ENCODE measurements around the gene ASF1B.
"Not testable (repeated sequence)": the region's sequence is repeated elsewhere in the genome, so short reads cannot be mapped to it uniquely, and the experiment has no call there.

The ASF1B gene

GRCh38 chr19:14136509-14137281, at the start of gene ASF1B:
TSS of gene ASF1B (minus strand) at chr19:14136589. CDS start at chr19:14136456, 133 bp downstream.
- FAIRE-seq, result peak; percentile 96

GRCh38 chr19:14185691-14186090, 49.3 kb upstream of the ASF1B start:
- not testable (repeated sequence) for FAIRE-seq

- FAIRE-seq, result no peak
These were observed 48.8 kb upstream of the ASF1B start for GRCh38 chr19:14185158-14185557.

GRCh38 chr19:14183741-14184350, 47.5 kb upstream of the ASF1B start:
- FAIRE-seq, result no peak

GRCh38 chr19:14182476-14182875, 46.1 kb upstream of the ASF1B start:
- no peak for FAIRE-seq

- no peak for FAIRE-seq
These were observed 45.5 kb upstream of the ASF1B start for GRCh38 chr19:14181906-14182305.

- FAIRE-seq, result not testable (repeated sequence)
These were observed 44.8 kb upstream of the ASF1B start for GRCh38 chr19:14181199-14181598.

- no peak for FAIRE-seq
These were observed 41.2 kb upstream of the ASF1B start for GRCh38 chr19:14177496-14178074.

GRCh38 chr19:14175351-14175792, 39.0 kb upstream of the ASF1B start:
- FAIRE-seq, result no peak

GRCh38 chr19:14174883-14175282, 38.5 kb upstream of the ASF1B start:
- FAIRE-seq, result no peak

- FAIRE-seq, result no peak
These were observed 32.6 kb upstream of the ASF1B start for GRCh38 chr19:14168993-14169392.

- FAIRE-seq, result no peak
These were observed 32.0 kb upstream of the ASF1B start for GRCh38 chr19:14168259-14168972.

- no peak for FAIRE-seq
These were observed 31.3 kb upstream of the ASF1B start for GRCh38 chr19:14167576-14168138.

GRCh38 chr19:14166999-14167575, 30.7 kb upstream of the ASF1B start:
- no peak for FAIRE-seq

GRCh38 chr19:14165990-14166830, 29.8 kb upstream of the ASF1B start:
- no peak for FAIRE-seq

- no peak for FAIRE-seq
These were observed 28.5 kb upstream of the ASF1B start for GRCh38 chr19:14164724-14165493.

GRCh38 chr19:14164082-14164481, 27.7 kb upstream of the ASF1B start:
- no peak for FAIRE-seq

GRCh38 chr19:14162871-14163297, 26.5 kb upstream of the ASF1B start:
- no peak for FAIRE-seq

- no peak for FAIRE-seq
These were observed 24.9 kb upstream of the ASF1B start for GRCh38 chr19:14161305-14161704.

GRCh38 chr19:14160017-14160703, 23.8 kb upstream of the ASF1B start:
- no peak for FAIRE-seq
